Measurements from ENCODE around the gene GAGE12G. TPM values are rescaled to one million over a fixed set of nuclear protein-coding genes. Genes with fewer than 3 reads are reported as not detected.

Gene GAGE12G
- not detected in 2 replicates for total RNA-seq

GRCh38 chrX:49570100-49570499, at the start of gene GAGE12G:
TSS of gene GAGE12G (plus strand) at chrX:49570400. CDS start at chrX:49571555, 1,155 bp downstream.

GRCh38 chrX:49531877-49532276, 38.3 kb upstream of the GAGE12G start, which contains the start of gene GAGE12C:
TSS of gene GAGE12C (plus strand) at chrX:49532177. CDS start at chrX:49533332, 1,155 bp downstream.

GRCh38 chrX:49541433-49541832, 28.8 kb upstream of the GAGE12G start, which contains the start of gene GAGE12D:
TSS of gene GAGE12D (plus strand) at chrX:49541733. CDS start at chrX:49542888, 1,155 bp downstream.

GRCh38 chrX:49550989-49551388, 19.2 kb upstream of the GAGE12G start, which contains the start of gene GAGE12E:
TSS of gene GAGE12E (plus strand) at chrX:49551289. CDS start at chrX:49552444, 1,155 bp downstream.

GRCh38 chrX:49560542-49560941, 9.7 kb upstream of the GAGE12G start, which contains the start of gene GAGE12F:
TSS of gene GAGE12F (plus strand) at chrX:49560842. CDS start at chrX:49561997, 1,155 bp downstream.

GRCh38 chrX:49579649-49580048, 9.4 kb downstream of the GAGE12G start, which contains the start of gene GAGE12H:
TSS of gene GAGE12H (plus strand) at chrX:49579949. CDS start at chrX:49581104, 1,155 bp downstream.

GRCh38 chrX:49589196-49589595, 19.0 kb downstream of the GAGE12G start, which contains the start of gene GAGE2A:
TSS of gene GAGE2A (plus strand) at chrX:49589496. CDS start at chrX:49590651, 1,155 bp downstream.

GRCh38 chrX:49598720-49599119, 28.5 kb downstream of the GAGE12G start, which contains the start of gene GAGE1:
TSS of gene GAGE1 (plus strand) at chrX:49599020. CDS start at chrX:49600175, 1,155 bp downstream.

Other genes starting within 250 kb of the GAGE12G start
- gene GAGE12J, start 248.4 kb upstream of the GAGE12G start, total RNA-seq = not detected in 2 replicates
- gene GAGE13, start 238.8 kb upstream of the GAGE12G start, total RNA-seq = not detected in 2 replicates
- not detected in 2 replicates for gene GAGE12C, start 38.2 kb upstream of the GAGE12G start, total RNA-seq
- not detected in 2 replicates for gene GAGE12D, start 28.7 kb upstream of the GAGE12G start, total RNA-seq
- gene GAGE12E, start 19.1 kb upstream of the GAGE12G start, total RNA-seq = not detected in 2 replicates
- not detected in 2 replicates for gene GAGE12F, start 9.6 kb upstream of the GAGE12G start, total RNA-seq
- not detected in 2 replicates for gene GAGE12H, start 9.5 kb downstream of the GAGE12G start, total RNA-seq
- gene GAGE2A, start 19.1 kb downstream of the GAGE12G start, total RNA-seq = not detected in 2 replicates
- not detected in 2 replicates for gene GAGE1, start 28.6 kb downstream of the GAGE12G start, total RNA-seq
- not detected in 2 replicates for gene PAGE1, start 125.6 kb downstream of the GAGE12G start, total RNA-seq